Cardiac muscle cell (in vitro differentiated cells and primary cell): Measurements from ENCODE around the gene KCNQ1. TPM values are rescaled to one million over a fixed set of nuclear protein-coding genes. Genes with fewer than 3 reads are reported as not detected.

Source experiments
- DNase-seq, 2 donors: peaks; one replicate each; pipeline versions ENCODE4 v3.0.0 to v3.0.0-alpha.2; 2010 to 2017; ENCODE audit warnings: low read depth in 1 of 2, low spot score in 1 of 2
- H3K27ac ChIP-seq: fragments of 200-600 bp; sonication (generic); 2 replicates; pipeline ENCODE4 v1.5.1; 2016
- H3K27me3 ChIP-seq: fragments of 200-600 bp; sonication (generic); 2 replicates; pipeline ENCODE4 v1.6.0; 2016; ENCODE audit warnings: control low read depth
- H3K36me3 ChIP-seq: fragments of 200-600 bp; sonication (generic); 2 replicates; pipeline ENCODE4 v1.5.1; 2016; ENCODE audit warnings: control low read depth
- H3K4me1 ChIP-seq: fragments of 200-600 bp; sonication (generic); 2 replicates; pipeline ENCODE4 v1.8.1; 2017; ENCODE audit warnings: low read depth, mild to moderate bottlenecking, mixed run types
- H3K4me3 ChIP-seq: fragments of 200-600 bp; sonication (generic); 2 replicates; pipeline ENCODE4 v1.5.1; 2016; ENCODE audit warnings: mild to moderate bottlenecking
- H3K9me3 ChIP-seq: fragments of 200-600 bp; sonication (generic); 2 replicates; pipeline ENCODE4 v1.5.1; 2017; ENCODE audit warnings: low read depth, mild to moderate bottlenecking, control low read depth
- CTCF ChIP-seq: IDR thresholded peaks from 2 replicates; pipeline ENCODE4 v1.5.1; 2012; ENCODE audit warnings: low read depth, mild to moderate bottlenecking, low read length
- polyA plus RNA-seq: library from polyadenylated mRNA; unstranded; fragments of >200 nt; fragmentation: Nextera tagmentation; extraction: Ambion mirVana; gene quantifications from 2 replicates; pipeline ENCODE4 v1.2.1, GENCODE V29; 2016
- total RNA-seq: library from RNA; depleted of rRNA; stranded (reverse); fragments of >200 nt; gene quantifications from 2 replicates; pipeline ENCODE4 v1.2.3, GENCODE V29; 2016

Gene KCNQ1
- total and polyA plus RNA-seq, 2 experiments from 2014 or later: 13.9 to 18.6 TPM

GRCh38 chr11:2849994-2850770 is 405.4 kb downstream of the KCNQ1 start:
- no peak for DNase-seq
- Histone ChIP-seq H3K9me3 (no peaks in the 10 kb centered on the region), H3K27me3 (no peaks in the 10 kb centered on the region), H3K4me3 (no peak overlapping the region), H3K4me1 (peaks cover 12% of the 10 kb centered on the region), H3K27ac (no peak overlapping the region), H3K36me3 (no peaks in the 10 kb centered on the region)
- no peak for TF ChIP-seq CTCF

GRCh38 chr11:2853401-2853800 is 408.6 kb downstream of the KCNQ1 start:
- Histone ChIP-seq H3K4me1 (peaks cover 5% of the 10 kb centered on the region), H3K27me3 (peaks cover 3% of the 10 kb centered on the region), H3K36me3 (no peaks in the 10 kb centered on the region), H3K9me3 (no peaks in the 10 kb centered on the region), H3K4me3 (no peak overlapping the region), H3K27ac (no peak overlapping the region)
- no peak for TF ChIP-seq CTCF
- DNase-seq: no peak

GRCh38 chr11:2853997-2854560 is 409.3 kb downstream of the KCNQ1 start:
- DNase-seq: no peak

GRCh38 chr11:2855162-2855561 is 410.4 kb downstream of the KCNQ1 start:
- no peak for DNase-seq
- Histone ChIP-seq H3K4me3 (no peak overlapping the region), H3K27me3 (peaks cover 10% of the 10 kb centered on the region), H3K27ac (no peak overlapping the region), H3K9me3 (no peaks in the 10 kb centered on the region), H3K4me1 (peaks cover 5% of the 10 kb centered on the region), H3K36me3 (no peaks in the 10 kb centered on the region)
- TF ChIP-seq CTCF: no peak

More at GRCh38 chr11:2853997-2854560, 409.3 kb downstream of the KCNQ1 start:
- H3K9me3 ChIP-seq: no peaks in the 10 kb centered on the region
- H3K4me1 ChIP-seq: peaks cover 5% of the 10 kb centered on the region
- H3K36me3 ChIP-seq: no peaks in the 10 kb centered on the region
- H3K27ac ChIP-seq: no peak overlapping the region
- peaks cover 3% of the 10 kb centered on the region for H3K27me3 ChIP-seq
- TF ChIP-seq CTCF: no peak
- H3K4me3 ChIP-seq: no peak overlapping the region

- TF ChIP-seq CTCF: no peak
- H3K27me3 ChIP-seq: peaks cover 31% of the 10 kb centered on the region
- no peak for DNase-seq
- H3K9me3 ChIP-seq: no peaks in the 10 kb centered on the region
- no peaks in the 10 kb centered on the region for H3K36me3 ChIP-seq
- H3K27ac ChIP-seq: no peak overlapping the region
- no peak overlapping the region for H3K4me3 ChIP-seq
- peaks cover 5% of the 10 kb centered on the region for H3K4me1 ChIP-seq
Observed at GRCh38 chr11:2857276-2857675, 412.5 kb downstream of the KCNQ1 start.
